ENCODE results near the gene ANKRD36B.
A peak's percentile ranks its signal among the peaks of the same experiment; 100 is the strongest.
"Not testable (repeated sequence)": the region's sequence is repeated elsewhere in the genome, so short reads cannot be mapped to it uniquely, and the experiment has no call there.

Gene ANKRD36B

GRCh38 chr2:97590515-97591394 is 1.1 kb upstream of the ANKRD36B start:
- H3K4me3 ChIP-seq (ENCODE audit: control insufficient read depth, low read depth, low read length): peak overlapping the region; percentile 50
- peak; percentile 94 for TF ChIP-seq CTCF (conservative IDR thresholded peaks at IDR 0.05; ENCODE audit: control insufficient read depth, insufficient read depth, low read depth, low read length)
- DNase-seq (ENCODE audit: low read depth): peak; percentile 84

GRCh38 chr2:97589257-97589597 is 450 bp downstream of the ANKRD36B start:
- not testable (repeated sequence) for DNase-seq (ENCODE audit: low read depth)
- H3K4me3 ChIP-seq (ENCODE audit: control insufficient read depth, low read depth, low read length): peak overlapping the region; percentile 57

GRCh38 chr2:97565674-97566073 is 24.0 kb downstream of the ANKRD36B start:
- H3K4me3 ChIP-seq (ENCODE audit: control insufficient read depth, low read depth, low read length); DNase-seq (ENCODE audit: low read depth): not testable (repeated sequence)

- not testable (repeated sequence) for DNase-seq (ENCODE audit: low read depth); H3K4me3 ChIP-seq (ENCODE audit: control insufficient read depth, low read depth, low read length)
These were observed 37.3 kb downstream of the ANKRD36B start for GRCh38 chr2:97552406-97552805.

GRCh38 chr2:97550498-97550897 is 39.2 kb downstream of the ANKRD36B start:
- H3K4me3 ChIP-seq (ENCODE audit: control insufficient read depth, low read depth, low read length): not testable (repeated sequence)
- DNase-seq (ENCODE audit: low read depth): peak; percentile 47

- not testable (repeated sequence) for DNase-seq (ENCODE audit: low read depth); H3K4me3 ChIP-seq (ENCODE audit: control insufficient read depth, low read depth, low read length)
These were observed 40.6 kb downstream of the ANKRD36B start for GRCh38 chr2:97549058-97549457.

- DNase-seq (ENCODE audit: low read depth): peak; percentile 47
- not testable (repeated sequence) for H3K4me3 ChIP-seq (ENCODE audit: control insufficient read depth, low read depth, low read length)
These were observed 41.1 kb downstream of the ANKRD36B start for GRCh38 chr2:97548536-97548935.

GRCh38 chr2:97546711-97547110 is 43.0 kb downstream of the ANKRD36B start:
- no peak for TF ChIP-seq CTCF (conservative IDR thresholded peaks at IDR 0.05; ENCODE audit: control insufficient read depth, insufficient read depth, low read depth, low read length)
- no peak overlapping the region for H3K4me3 ChIP-seq (ENCODE audit: control insufficient read depth, low read depth, low read length)
- DNase-seq (ENCODE audit: low read depth): no peak

GRCh38 chr2:97544911-97545310 is 44.8 kb downstream of the ANKRD36B start:
- not testable (repeated sequence) for H3K4me3 ChIP-seq (ENCODE audit: control insufficient read depth, low read depth, low read length)
- peak; percentile 56 for DNase-seq (ENCODE audit: low read depth)

- DNase-seq (ENCODE audit: low read depth); H3K4me3 ChIP-seq (ENCODE audit: control insufficient read depth, low read depth, low read length): not testable (repeated sequence)
These were observed 63.8 kb downstream of the ANKRD36B start for GRCh38 chr2:97525904-97526303.

GRCh38 chr2:97523816-97524215 is 65.9 kb downstream of the ANKRD36B start:
- DNase-seq (ENCODE audit: low read depth); H3K4me3 ChIP-seq (ENCODE audit: control insufficient read depth, low read depth, low read length): not testable (repeated sequence)

- not testable (repeated sequence) for DNase-seq (ENCODE audit: low read depth)
These were observed 66.6 kb downstream of the ANKRD36B start for GRCh38 chr2:97522916-97523555.

GRCh38 chr2:97495651-97496050 is 94.0 kb downstream of the ANKRD36B start:
- not testable (repeated sequence) for H3K4me3 ChIP-seq (ENCODE audit: control insufficient read depth, low read depth, low read length); DNase-seq (ENCODE audit: low read depth)

More at GRCh38 chr2:97522916-97523555, 66.6 kb downstream of the ANKRD36B start:
- not testable (repeated sequence) for H3K4me3 ChIP-seq (ENCODE audit: control insufficient read depth, low read depth, low read length)

GRCh38 chr2:97490141-97490540 is 99.5 kb downstream of the ANKRD36B start:
- not testable (repeated sequence) for DNase-seq (ENCODE audit: low read depth); H3K4me3 ChIP-seq (ENCODE audit: control insufficient read depth, low read depth, low read length)
